NOMO-1 (cell line): ENCODE measurements around the gene D2HGDH.
"Not testable (repeated sequence)": the region's sequence is repeated elsewhere in the genome, so short reads cannot be mapped to it uniquely, and the experiment has no call there.

Experiments used
- DNase-seq, 2 experiments: peaks; one replicate each; lab custom pipeline; 2025; ENCODE audit not compliant: unreplicated experiment in 2 of 2; lab: John Stamatoyannopoulos, UW

The D2HGDH gene

GRCh38 chr2:241724975-241725870, 9.2 kb upstream of the D2HGDH start:
- DNase-seq: peak; percentile 11 to 29

DNA sequence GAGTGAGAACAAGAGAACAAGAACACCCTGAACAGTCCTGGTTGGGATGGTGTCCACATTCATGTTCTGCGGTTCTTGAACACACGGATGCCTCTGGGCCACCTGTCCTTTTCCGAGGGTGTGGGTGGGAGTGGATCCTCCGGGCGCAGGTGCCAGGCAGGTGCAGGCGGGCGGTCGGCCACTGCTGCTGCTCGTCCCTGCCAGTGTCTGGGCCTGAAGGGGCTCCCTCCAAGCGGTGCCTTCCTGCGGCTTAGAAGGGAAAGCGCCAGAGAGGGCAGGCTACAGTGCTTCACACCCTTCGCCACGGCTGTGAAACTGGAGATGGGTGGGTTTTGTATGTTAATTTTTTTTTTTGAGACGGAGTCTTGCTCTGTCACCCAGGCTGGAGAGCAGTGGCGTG, 8.0 kb upstream of the D2HGDH start:
- no peak for DNase-seq

- DNase-seq: no peak
Measured at GRCh38 chr2:241728000-241728399, 6.4 kb upstream of the D2HGDH start.

GRCh38 chr2:241728627-241729026, 5.8 kb upstream of the D2HGDH start:
- DNase-seq: no peak

- DNase-seq: no peak
Measured at GRCh38 chr2:241729868-241730267, 4.6 kb upstream of the D2HGDH start.

- peak; percentile 21 to 25 for DNase-seq
Measured at GRCh38 chr2:241730671-241731293, 3.6 kb upstream of the D2HGDH start.

DNA sequence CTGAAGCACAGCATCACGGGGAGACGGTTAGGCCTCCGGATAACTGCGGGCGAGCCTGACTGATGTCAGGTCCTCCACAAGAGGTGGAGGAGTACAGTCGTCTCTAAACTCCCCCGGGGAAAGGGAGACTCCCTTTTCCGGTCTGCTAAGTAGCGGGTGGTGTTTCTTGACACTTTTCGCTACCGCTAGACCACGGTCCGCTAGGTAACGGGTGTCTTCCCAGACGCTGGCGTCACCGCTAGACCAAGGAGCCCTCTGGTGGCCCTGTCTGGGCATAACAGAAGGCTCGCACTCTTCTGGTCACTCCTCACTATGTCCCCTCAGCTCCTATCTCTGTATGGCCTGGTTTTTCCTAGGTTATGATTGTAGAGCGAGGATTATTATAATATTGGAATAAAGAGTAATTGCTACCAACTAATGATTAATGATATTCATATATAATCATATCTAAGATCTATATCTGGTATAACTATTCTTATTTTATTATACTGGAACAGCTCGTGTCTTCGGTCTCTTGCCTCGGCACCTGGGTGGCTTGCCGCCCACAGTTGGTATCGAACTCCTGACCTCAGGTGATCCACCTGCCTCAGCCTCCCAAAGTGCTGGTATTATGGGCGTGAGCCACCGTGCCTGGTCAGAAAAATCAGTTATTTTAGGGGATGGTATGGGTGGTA, 1.8 kb upstream of the D2HGDH start:
- DNase-seq: peak in 1 of 2 experiments; percentile 3

- DNase-seq: no peak
Measured at GRCh38 chr2:241733391-241734207, 831 bp upstream of the D2HGDH start.

GRCh38 chr2:241734208-241734466, 293 bp upstream of the D2HGDH start:
- no peak for DNase-seq

GRCh38 chr2:241736111-241736510, 1.7 kb downstream of the D2HGDH start:
- no peak for DNase-seq

DNA sequence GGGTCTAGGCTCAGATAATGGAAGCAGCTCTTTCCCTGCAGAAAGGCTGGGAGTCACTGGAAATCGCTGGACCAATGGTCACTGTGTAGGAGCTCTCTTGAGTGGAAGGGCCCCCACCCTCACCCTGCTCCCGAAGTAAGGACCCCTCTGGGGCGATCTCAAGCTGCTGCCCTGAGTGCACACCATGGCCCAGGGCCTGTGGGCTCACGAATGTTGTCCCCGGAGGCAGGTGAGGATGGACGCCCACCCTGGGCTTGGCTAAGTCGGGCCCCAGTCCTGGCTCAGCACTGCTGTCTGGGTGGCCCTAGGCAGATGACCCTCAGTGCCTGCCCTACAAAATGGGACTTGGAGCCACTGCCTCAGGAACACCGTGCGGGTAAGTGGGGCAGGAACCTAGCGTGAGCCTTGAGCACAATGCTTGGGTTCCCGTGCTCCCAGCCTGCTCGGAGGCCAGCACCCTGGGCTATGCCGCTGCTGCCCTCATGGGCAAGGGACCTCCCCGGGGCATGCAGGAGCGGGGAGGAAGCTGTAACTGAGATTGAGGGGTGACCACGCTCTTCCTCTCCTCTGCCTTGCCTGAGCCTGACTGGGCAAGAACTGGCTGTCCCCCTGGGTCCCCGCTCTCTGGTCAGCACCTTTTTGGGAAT, 3.7 kb downstream of the D2HGDH start:
- DNase-seq: no peak

DNA sequence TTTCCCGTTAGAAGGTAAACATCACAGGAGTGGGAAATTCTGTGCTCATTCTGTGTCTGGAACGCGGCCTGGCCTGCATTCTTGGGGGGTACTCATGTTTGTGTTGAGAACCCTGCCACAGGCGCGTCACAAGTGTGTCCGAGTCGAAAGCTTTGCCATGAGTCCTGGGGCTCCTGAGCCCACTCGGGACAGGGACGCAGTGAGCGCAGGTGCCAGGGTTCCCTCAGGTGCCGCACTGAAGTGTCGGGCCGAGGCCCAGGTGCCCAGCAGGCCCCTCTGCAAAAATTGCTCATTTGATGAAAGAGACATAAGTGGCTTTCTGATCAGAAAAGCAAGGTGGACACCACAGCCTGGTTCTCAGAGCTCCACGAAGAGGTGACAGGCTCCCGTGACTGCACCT, 4.7 kb downstream of the D2HGDH start:
- no peak for DNase-seq

GRCh38 chr2:241739651-241740050, 5.2 kb downstream of the D2HGDH start:
- no peak for DNase-seq

DNA sequence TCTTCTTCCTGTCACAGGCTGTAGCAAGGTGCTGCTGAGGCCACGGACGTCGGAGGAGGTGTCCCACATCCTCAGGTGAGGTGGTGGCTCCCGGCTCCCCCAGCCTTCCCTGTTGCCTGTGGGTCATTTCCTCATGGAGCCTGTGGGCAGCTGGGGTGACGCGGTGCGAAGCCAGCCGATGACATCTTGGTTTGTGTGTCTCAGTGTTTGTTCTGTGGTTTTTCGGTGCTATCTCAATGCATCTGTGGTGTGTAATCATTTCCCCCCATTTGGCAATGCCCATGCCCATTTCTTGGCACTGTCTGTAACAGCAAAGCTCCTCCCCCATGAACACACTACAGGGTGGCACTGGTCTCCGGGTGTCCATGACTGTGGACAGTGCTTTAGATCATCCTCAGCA, 6.6 kb downstream of the D2HGDH start:
- no peak for DNase-seq

DNA sequence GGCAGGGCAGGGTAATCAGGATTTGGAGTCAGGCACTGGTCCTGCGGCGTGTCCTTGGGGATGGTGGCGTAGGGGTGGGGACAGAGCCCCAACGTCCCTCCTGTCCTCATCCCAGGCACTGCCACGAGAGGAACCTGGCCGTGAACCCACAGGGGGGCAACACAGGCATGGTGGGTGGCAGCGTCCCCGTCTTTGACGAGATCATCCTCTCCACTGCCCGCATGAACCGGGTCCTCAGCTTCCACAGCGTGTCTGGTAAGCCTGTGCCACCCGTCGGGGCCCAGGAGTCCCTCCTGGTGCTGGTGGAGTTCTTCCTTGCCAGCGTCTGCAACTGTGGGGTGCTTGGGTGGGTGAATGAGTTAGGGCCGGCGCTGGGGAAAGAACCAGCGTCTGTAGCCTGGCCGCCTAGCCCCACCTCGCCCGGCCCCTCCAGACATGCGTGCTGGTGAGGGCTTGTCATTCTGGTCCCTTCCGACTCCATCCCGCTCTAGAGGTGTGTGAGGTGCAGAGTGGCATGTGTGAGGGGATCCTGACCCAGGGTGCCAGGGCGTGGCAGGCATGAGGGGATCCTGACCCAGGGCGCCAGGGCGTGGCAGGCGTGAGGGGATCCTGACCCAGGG, 8.0 kb downstream of the D2HGDH start:
- DNase-seq: no peak

DNA sequence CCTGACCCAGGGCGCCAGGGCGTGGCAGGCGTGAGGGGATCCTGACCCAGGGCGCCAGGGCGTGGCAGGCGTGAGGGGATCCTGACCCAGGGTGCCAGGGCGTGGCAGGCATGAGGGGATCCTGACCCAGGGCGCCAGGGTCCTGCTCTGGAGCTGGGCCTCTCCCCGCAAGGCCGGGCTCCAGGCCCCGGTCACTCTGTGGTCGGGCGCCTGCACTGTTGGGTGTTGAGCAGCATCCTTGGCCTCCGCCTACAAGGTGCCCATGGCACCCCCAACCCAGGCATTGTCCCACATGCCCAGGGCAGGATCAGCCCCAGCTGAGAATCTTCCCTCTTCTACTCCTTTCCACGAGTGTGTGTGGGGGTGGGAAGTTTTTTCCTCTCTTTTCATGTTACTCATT, 8.6 kb downstream of the D2HGDH start:
- DNase-seq: not testable (repeated sequence)

GRCh38 chr2:241743620-241744019, 9.2 kb downstream of the D2HGDH start:
- no peak for DNase-seq

- no peak for DNase-seq
Measured at GRCh38 chr2:241744028-241744754, 9.8 kb downstream of the D2HGDH start.

DNA sequence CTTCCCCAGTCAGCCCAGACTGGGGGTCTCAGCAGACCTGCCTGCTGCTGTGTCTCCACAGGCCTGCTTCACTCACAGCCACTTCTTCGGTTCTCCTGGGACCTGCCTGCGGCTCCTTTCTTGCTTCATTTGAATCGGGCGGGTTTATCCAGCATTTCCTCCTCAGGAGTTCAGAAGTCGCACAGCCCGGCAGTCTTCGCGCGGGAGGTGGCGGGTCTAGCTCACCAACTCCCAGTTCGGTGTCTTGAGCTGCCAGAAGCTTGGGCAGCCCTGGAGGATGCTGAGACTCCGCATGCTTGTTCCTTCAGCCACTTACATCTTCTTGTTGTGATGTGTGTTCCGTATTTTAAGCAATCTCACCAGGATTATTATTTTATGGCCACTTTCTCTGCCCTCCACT, 10.8 kb downstream of the D2HGDH start:
- DNase-seq: no peak

DNA sequence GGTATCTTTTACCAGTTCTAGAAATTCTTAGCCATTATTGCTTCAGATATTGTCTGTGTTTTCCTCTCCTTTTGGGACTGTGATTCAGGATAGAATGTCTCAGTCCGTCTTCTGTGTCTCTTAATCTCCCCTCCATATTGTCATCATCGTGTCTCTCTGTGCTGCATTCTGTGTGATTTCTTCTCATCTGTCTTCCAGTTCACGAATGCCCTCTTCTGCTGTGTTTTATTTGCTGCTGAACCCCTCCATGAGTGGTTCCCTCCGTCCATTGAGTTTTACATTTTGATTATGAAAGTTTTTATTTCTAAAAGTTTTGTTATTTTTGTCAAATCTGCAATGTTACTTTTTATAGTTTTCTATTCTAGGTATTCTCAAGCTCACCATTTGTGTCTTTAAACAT, 11.7 kb downstream of the D2HGDH start:
- no peak for DNase-seq
